Measurements from ENCODE around the gene MAGI2.

The MAGI2 gene

DNA sequence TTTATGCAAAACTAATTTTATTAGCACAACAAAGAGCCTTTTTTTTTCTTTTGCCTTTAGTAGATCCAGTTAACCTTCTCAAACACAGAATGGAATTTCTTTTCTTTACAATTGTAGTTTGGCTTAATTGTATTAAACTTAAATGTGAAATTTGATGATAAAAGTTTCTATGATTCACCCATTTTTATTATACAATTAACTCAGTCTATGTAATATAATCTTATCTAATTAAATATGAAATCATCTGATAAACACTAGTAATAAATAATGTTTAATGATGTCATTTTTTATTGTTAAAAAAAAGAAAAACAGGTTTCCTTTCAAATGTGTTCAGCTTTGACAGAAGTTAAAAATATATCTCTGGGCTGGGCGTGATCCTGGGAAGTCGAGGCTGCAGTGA, 1095.8 kb downstream of the MAGI2 start:
- H3K4me2 ChIP-seq (ENCODE audit: low read depth, low read length, poor library complexity, severe bottlenecking) = no peak overlapping the region
- H3F3A ChIP-seq (ENCODE audit: low read depth) = no peaks in the 10 kb centered on the region
- no peaks in the 10 kb centered on the region for H3K79me2 ChIP-seq (ENCODE audit: insufficient read depth, low read length)
- no peaks in the 10 kb centered on the region for H3K9me2 ChIP-seq (replicated peaks; ENCODE audit: low read depth, low read length)
- H3K4me1 ChIP-seq (ENCODE audit: insufficient read depth, low read length, poor library complexity, severe bottlenecking) = no peaks in the 10 kb centered on the region
- no peak overlapping the region for H3K9ac ChIP-seq (ENCODE audit: low read depth, low read length, poor library complexity, severe bottlenecking)
- no peak overlapping the region for H3K4me3 ChIP-seq (ENCODE audit: low read length, poor library complexity, severe bottlenecking)
- H3K36me3 ChIP-seq (ENCODE audit: insufficient read depth, low read length) = no peaks in the 10 kb centered on the region
- no peaks in the 10 kb centered on the region for H3K27me3 ChIP-seq (ENCODE audit: insufficient read depth, low read length, poor library complexity, severe bottlenecking)
- no peak overlapping the region for H2AFZ ChIP-seq (ENCODE audit: low read length)
- H3K9me3 ChIP-seq (ENCODE audit: insufficient read depth, low read depth, low read length) = no peaks in the 10 kb centered on the region
- TF ChIP-seq EZH2phosphoT487 (IDR thresholded peaks at IDR 0.05; ENCODE audit: borderline replicate concordance) = no peak
- TF ChIP-seq, protein P1, sequence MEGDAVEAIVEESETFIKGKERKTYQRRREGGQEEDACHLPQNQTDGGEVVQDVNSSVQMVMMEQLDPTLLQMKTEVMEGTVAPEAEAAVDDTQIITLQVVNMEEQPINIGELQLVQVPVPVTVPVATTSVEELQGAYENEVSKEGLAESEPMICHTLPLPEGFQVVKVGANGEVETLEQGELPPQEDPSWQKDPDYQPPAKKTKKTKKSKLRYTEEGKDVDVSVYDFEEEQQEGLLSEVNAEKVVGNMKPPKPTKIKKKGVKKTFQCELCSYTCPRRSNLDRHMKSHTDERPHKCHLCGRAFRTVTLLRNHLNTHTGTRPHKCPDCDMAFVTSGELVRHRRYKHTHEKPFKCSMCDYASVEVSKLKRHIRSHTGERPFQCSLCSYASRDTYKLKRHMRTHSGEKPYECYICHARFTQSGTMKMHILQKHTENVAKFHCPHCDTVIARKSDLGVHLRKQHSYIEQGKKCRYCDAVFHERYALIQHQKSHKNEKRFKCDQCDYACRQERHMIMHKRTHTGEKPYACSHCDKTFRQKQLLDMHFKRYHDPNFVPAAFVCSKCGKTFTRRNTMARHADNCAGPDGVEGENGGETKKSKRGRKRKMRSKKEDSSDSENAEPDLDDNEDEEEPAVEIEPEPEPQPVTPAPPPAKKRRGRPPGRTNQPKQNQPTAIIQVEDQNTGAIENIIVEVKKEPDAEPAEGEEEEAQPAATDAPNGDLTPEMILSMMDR (conservative IDR thresholded peaks at IDR 0.05; ENCODE audit: low read length) = no peak
- H4K20me1 ChIP-seq (ENCODE audit: insufficient read depth, low read length, poor library complexity, severe bottlenecking) = no peaks in the 10 kb centered on the region

DNA sequence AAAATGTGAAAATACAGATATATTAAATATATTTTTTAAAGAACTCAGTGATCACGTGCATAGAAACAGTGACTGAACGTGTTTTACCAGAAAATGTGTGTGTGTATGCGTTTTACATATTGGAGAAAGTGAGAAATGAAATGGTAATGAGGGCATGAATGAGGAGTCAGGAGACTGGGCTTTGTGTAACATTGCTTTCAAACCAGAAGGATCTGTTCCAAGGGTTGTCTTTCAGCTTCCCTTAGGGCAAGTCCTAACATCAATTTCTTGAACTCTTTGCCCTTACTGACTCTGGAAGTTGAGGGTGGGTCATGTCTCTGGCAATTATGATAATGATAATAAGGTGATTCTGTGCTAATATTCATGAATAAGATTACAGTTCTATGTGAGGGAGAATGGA, 1097.6 kb downstream of the MAGI2 start:
- Histone ChIP-seq H3K27me3 (ENCODE audit: insufficient read depth, low read length, poor library complexity, severe bottlenecking) (no peaks in the 10 kb centered on the region), H3K4me3 (ENCODE audit: low read length, poor library complexity, severe bottlenecking) (no peak overlapping the region), H3F3A (ENCODE audit: low read depth) (no peaks in the 10 kb centered on the region), H3K4me2 (ENCODE audit: low read depth, low read length, poor library complexity, severe bottlenecking) (no peak overlapping the region), H3K9me2 (replicated peaks; ENCODE audit: low read depth, low read length) (no peaks in the 10 kb centered on the region), H3K9me3 (ENCODE audit: insufficient read depth, low read depth, low read length) (no peaks in the 10 kb centered on the region), H3K9ac (ENCODE audit: low read depth, low read length, poor library complexity, severe bottlenecking) (no peak overlapping the region), H2AFZ (ENCODE audit: low read length) (no peak overlapping the region), H4K20me1 (ENCODE audit: insufficient read depth, low read length, poor library complexity, severe bottlenecking) (no peaks in the 10 kb centered on the region), H3K4me1 (ENCODE audit: insufficient read depth, low read length, poor library complexity, severe bottlenecking) (no peaks in the 10 kb centered on the region), H3K79me2 (ENCODE audit: insufficient read depth, low read length) (no peaks in the 10 kb centered on the region), H3K36me3 (ENCODE audit: insufficient read depth, low read length) (no peaks in the 10 kb centered on the region)
- TF ChIP-seq, protein P1 (conservative IDR thresholded peaks at IDR 0.05; ENCODE audit: low read length) = no peak
- no peak for TF ChIP-seq EZH2phosphoT487 (IDR thresholded peaks at IDR 0.05; ENCODE audit: borderline replicate concordance)

DNA sequence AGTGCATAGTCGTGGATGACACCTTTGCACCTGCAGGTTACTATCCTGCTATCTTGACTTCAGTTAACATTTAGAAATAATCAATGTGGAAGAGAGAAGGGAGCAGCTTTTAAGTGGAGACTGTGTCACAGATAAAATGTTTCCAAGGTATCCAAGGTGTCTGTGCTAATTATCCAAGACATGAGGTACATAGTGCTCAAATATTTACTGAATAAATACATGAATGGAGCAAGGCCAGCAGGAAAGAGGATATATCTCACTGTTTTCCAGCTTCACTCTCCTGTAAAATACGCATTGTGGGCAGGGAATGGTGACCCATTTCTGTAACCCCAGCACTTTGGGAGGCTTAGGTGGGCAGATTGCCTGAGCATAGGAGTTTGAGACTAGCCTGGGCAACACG, 1102.5 kb downstream of the MAGI2 start:
- no peak overlapping the region for H2AFZ ChIP-seq (ENCODE audit: low read length)
- no peak overlapping the region for H3K4me3 ChIP-seq (ENCODE audit: low read length, poor library complexity, severe bottlenecking)
- H3K4me2 ChIP-seq (ENCODE audit: low read depth, low read length, poor library complexity, severe bottlenecking) = no peak overlapping the region
- H3K4me1 ChIP-seq (ENCODE audit: insufficient read depth, low read length, poor library complexity, severe bottlenecking) = no peaks in the 10 kb centered on the region
- no peaks in the 10 kb centered on the region for H3K36me3 ChIP-seq (ENCODE audit: insufficient read depth, low read length)
- H4K20me1 ChIP-seq (ENCODE audit: insufficient read depth, low read length, poor library complexity, severe bottlenecking) = no peaks in the 10 kb centered on the region
- TF ChIP-seq, protein P1 (conservative IDR thresholded peaks at IDR 0.05; ENCODE audit: low read length) = no peak
- TF ChIP-seq EZH2phosphoT487 (IDR thresholded peaks at IDR 0.05; ENCODE audit: borderline replicate concordance) = no peak
- H3K27me3 ChIP-seq (ENCODE audit: insufficient read depth, low read length, poor library complexity, severe bottlenecking) = no peaks in the 10 kb centered on the region
- H3F3A ChIP-seq (ENCODE audit: low read depth) = no peaks in the 10 kb centered on the region
- H3K9me3 ChIP-seq (ENCODE audit: insufficient read depth, low read depth, low read length) = no peaks in the 10 kb centered on the region
- no peaks in the 10 kb centered on the region for H3K79me2 ChIP-seq (ENCODE audit: insufficient read depth, low read length)
- H3K9me2 ChIP-seq (replicated peaks; ENCODE audit: low read depth, low read length) = no peaks in the 10 kb centered on the region
- H3K9ac ChIP-seq (ENCODE audit: low read depth, low read length, poor library complexity, severe bottlenecking) = no peak overlapping the region

Data from Loucy (cell line).